ENCODE results near the gene TENM4.

DNA sequence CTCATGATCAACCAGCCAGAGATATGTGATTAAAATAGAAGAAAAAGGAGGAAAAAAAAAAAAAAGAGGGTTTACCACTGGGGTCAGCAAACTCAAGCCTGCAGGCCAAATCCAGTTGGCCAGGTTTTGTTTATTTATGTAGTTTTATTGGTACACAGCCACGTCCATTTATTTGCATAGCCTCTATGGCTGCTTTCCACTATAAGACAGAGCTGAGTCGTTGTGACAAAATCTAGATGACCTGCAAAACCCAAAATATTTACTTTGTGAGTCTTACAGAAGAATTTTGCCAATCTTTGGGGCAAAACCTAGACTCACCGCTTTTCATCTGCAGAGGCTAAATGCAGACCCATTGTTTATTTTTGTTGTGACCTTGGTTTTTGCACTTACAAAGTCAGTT is 87.1 kb downstream of the TENM4 start:
- TF ChIP-seq, protein P1, sequence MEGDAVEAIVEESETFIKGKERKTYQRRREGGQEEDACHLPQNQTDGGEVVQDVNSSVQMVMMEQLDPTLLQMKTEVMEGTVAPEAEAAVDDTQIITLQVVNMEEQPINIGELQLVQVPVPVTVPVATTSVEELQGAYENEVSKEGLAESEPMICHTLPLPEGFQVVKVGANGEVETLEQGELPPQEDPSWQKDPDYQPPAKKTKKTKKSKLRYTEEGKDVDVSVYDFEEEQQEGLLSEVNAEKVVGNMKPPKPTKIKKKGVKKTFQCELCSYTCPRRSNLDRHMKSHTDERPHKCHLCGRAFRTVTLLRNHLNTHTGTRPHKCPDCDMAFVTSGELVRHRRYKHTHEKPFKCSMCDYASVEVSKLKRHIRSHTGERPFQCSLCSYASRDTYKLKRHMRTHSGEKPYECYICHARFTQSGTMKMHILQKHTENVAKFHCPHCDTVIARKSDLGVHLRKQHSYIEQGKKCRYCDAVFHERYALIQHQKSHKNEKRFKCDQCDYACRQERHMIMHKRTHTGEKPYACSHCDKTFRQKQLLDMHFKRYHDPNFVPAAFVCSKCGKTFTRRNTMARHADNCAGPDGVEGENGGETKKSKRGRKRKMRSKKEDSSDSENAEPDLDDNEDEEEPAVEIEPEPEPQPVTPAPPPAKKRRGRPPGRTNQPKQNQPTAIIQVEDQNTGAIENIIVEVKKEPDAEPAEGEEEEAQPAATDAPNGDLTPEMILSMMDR (IDR thresholded peaks at IDR 0.05), result no peak
- TF ChIP-seq POLR2A (IDR thresholded peaks at IDR 0.05), result no peak
